Testis (tissue), 3 donors: ENCODE data around the gene PIEZO2. TPM values are rescaled to one million over a fixed set of nuclear protein-coding genes. Genes with fewer than 3 reads are reported as not detected.

ENCODE experiments used
- DNase-seq: peaks from one replicate; pipeline ENCODE4 v3.0.0-alpha.2; 2019
- H3K27ac ChIP-seq, 2 donors: fragments of 200-600 bp; sonication (generic); one replicate each; pipeline ENCODE4 v1.5.1; 2019
- H3K27me3 ChIP-seq: fragments of 200-600 bp; sonication (generic); one replicate; pipeline ENCODE4 v1.5.1; 2019
- H3K36me3 ChIP-seq: fragments of 200-600 bp; sonication (generic); one replicate; pipeline ENCODE4 v1.5.1; 2017; ENCODE audit warnings: low read depth; ENCODE audit errors: missing control alignments
- H3K4me1 ChIP-seq: fragments of 200-600 bp; sonication (generic); one replicate; pipeline ENCODE4 v1.5.1; 2019
- H3K4me3 ChIP-seq, 2 donors: fragments of 200-600 bp; sonication (generic); one replicate each; pipeline ENCODE4 v1.5.1; 2017 to 2019
- H3K9me3 ChIP-seq: fragments of 200-600 bp; sonication (generic); one replicate; pipeline ENCODE4 v1.5.1; 2017
- CTCF ChIP-seq, 3 experiments: fragments of 450-650 bp in 2 of 3; fragments of 200-600 bp in 1 of 3; sonication (generic) in 1 of 3; IDR thresholded peaks; one replicate each; pipeline ENCODE4 v1.5.1; 2016 to 2019; ENCODE audit warnings: antibody characterized with exemption in 3 of 3, mild to moderate bottlenecking in 2 of 3, moderate library complexity in 1 of 3
- POLR2A ChIP-seq: fragments of 450-650 bp; IDR thresholded peaks from one replicate; pipeline ENCODE4 v1.6.1; 2017; ENCODE audit warnings: antibody characterized with exemption, mild to moderate bottlenecking, moderate library complexity
- WGBS, 2 donors: methylation state at CpG; one replicate each; pipeline ENCODE4 v1.1.5; 2018; 5-methylcytosine and 5-hydroxymethylcytosine counted together
- intact Hi-C: fragments of 100-400 bp; cut with DNase I; formaldehyde crosslinking; loops from one replicate; pipeline ENCODE4 v1.15.1; 2023; ENCODE audit warnings: low total_unique reads
- polyA plus RNA-seq: library from polyadenylated mRNA; stranded (reverse); fragments of 350-450 nt; fragmentation: Illumina TruSeq; extraction: RNeasy Lipid Tissue Mini Kit (QIAGEN cat#74804); gene quantifications from one replicate; pipeline ENCODE4 v1.2.3, GENCODE V29; 2014; ENCODE audit warnings: low read depth, low replicate concordance; ENCODE audit not compliant: insufficient read depth
- total RNA-seq, 2 donors: library from RNA; depleted of rRNA; stranded (reverse); fragments of >200 nt; gene quantifications; one replicate each; pipeline ENCODE4 v1.2.3, GENCODE V29; 2016

The PIEZO2 gene
- total and polyA plus RNA-seq, 3 donors from 2014 or later: 2.3 to 3.5 (median 3.0) TPM

GRCh38 chr18:10908760-10909159, 240.6 kb downstream of the PIEZO2 start:
- no peaks in the 10 kb centered on the region for H3K36me3 ChIP-seq
- no peak overlapping the region for H3K27ac ChIP-seq
- no peak overlapping the region for H3K4me3 ChIP-seq
- DNase-seq: no peak
- intact Hi-C loops: no loop called here
- no peaks in the 10 kb centered on the region for H3K27me3 ChIP-seq
- H3K4me1 ChIP-seq: no peaks in the 10 kb centered on the region
- TF ChIP-seq POLR2A (no peak), CTCF (IDR thresholded peaks at IDR 0.05) (no peak)
- no peaks in the 10 kb centered on the region for H3K9me3 ChIP-seq
- WGBS, 2 donors: 81 to 90% methylated on average over 5 of the region's 5 CpGs

- intact Hi-C loops: no loop called here
- Histone ChIP-seq H3K9me3 (no peaks in the 10 kb centered on the region), H3K27ac (no peak overlapping the region), H3K27me3 (no peaks in the 10 kb centered on the region), H3K4me3 (no peak overlapping the region), H3K36me3 (no peaks in the 10 kb centered on the region), H3K4me1 (no peaks in the 10 kb centered on the region)
- TF ChIP-seq CTCF (IDR thresholded peaks at IDR 0.05): no peak
- no peak for TF ChIP-seq POLR2A
- no peak for DNase-seq
- WGBS, 2 donors: 81 to 92% methylated on average over 1 of the region's 1 CpG
Measured at GRCh38 chr18:10907749-10908148, 241.6 kb downstream of the PIEZO2 start.

GRCh38 chr18:10901329-10901728, 248.0 kb downstream of the PIEZO2 start:
- intact Hi-C loops: no loop called here
- no peak overlapping the region for H3K27ac ChIP-seq
- H3K27me3 ChIP-seq: no peaks in the 10 kb centered on the region
- H3K4me1 ChIP-seq: no peaks in the 10 kb centered on the region
- no peak for DNase-seq
- no peak for TF ChIP-seq CTCF (IDR thresholded peaks at IDR 0.05)
- no peak for TF ChIP-seq POLR2A
- no peaks in the 10 kb centered on the region for H3K9me3 ChIP-seq
- H3K4me3 ChIP-seq: no peak overlapping the region
- no peaks in the 10 kb centered on the region for H3K36me3 ChIP-seq
- 79 to 87% methylated on average over 2 of the region's 2 CpGs for WGBS, 2 donors

- Histone ChIP-seq H3K27ac (no peak overlapping the region), H3K4me1 (no peaks in the 10 kb centered on the region), H3K27me3 (no peaks in the 10 kb centered on the region), H3K36me3 (no peaks in the 10 kb centered on the region), H3K4me3 (no peak overlapping the region), H3K9me3 (no peaks in the 10 kb centered on the region)
- WGBS, 2 donors: 79 to 90% methylated on average over 4 of the region's 4 CpGs
- intact Hi-C loops: no loop called here
- TF ChIP-seq POLR2A: no peak
- TF ChIP-seq CTCF (IDR thresholded peaks at IDR 0.05): no peak
- DNase-seq: no peak
Measured at GRCh38 chr18:10900435-10900834, 248.9 kb downstream of the PIEZO2 start.

- 64 to 73% methylated on average over 1 of the region's 1 CpG for WGBS, 2 donors
- intact Hi-C loops: no loop called here
- no peaks in the 10 kb centered on the region for H3K27me3 ChIP-seq
Measured at GRCh38 chr18:10899481-10899880, 249.9 kb downstream of the PIEZO2 start.

More at GRCh38 chr18:10899481-10899880, 249.9 kb downstream of the PIEZO2 start:
- Histone ChIP-seq H3K27ac (no peak overlapping the region), H3K9me3 (no peaks in the 10 kb centered on the region), H3K4me1 (no peaks in the 10 kb centered on the region), H3K4me3 (no peak overlapping the region), H3K36me3 (no peaks in the 10 kb centered on the region)
- no peak for DNase-seq
- TF ChIP-seq POLR2A: no peak
- TF ChIP-seq CTCF (IDR thresholded peaks at IDR 0.05): no peak
